ENCODE data around the gene HOXB3. TPM values are rescaled to one million over a fixed set of nuclear protein-coding genes. Genes with fewer than 3 reads are reported as not detected.

HOXB3 gene
- total RNA-seq, 1 experiment from 2014 or later, result not detected

DNA sequence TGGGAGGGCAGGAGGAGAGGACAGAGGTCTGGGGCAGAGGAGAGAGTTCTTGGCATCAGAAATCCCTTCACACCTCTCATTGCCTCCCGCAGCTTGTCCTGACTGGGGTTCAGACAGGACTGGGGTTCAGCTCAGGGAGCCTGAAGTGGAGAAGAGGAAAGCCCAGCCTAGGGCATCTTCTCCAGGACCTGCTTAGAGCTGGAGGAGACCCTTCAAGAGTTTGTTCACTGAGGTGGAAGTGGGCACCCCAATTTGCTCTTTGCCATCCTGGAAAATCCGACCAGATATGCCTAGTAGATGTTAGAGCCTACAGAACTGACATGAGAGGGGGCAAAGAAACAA is 2.0 kb downstream of the HOXB3 start:
- Histone ChIP-seq H4K8ac (replicated peaks; ENCODE audit: insufficient read length, low read depth, low read length) (no peak overlapping the region), H3K4me2 (ENCODE audit: insufficient read depth, insufficient read length, low read length) (no peak overlapping the region), H2BK5ac (ENCODE audit: insufficient read length, low read length) (no peak overlapping the region), H2AFZ (ENCODE audit: low read length) (no peak overlapping the region), H3K79me1 (ENCODE audit: insufficient read depth, low read depth, low read length, poor library complexity, severe bottlenecking) (no peaks in the 10 kb centered on the region), H2AK5ac (ENCODE audit: insufficient read length, low read length) (no peak overlapping the region), H4K20me1 (ENCODE audit: control insufficient read depth, insufficient read depth, insufficient read length) (no peaks in the 10 kb centered on the region), H2BK15ac (ENCODE audit: low read depth, low read length) (no peak overlapping the region), H3K56ac (ENCODE audit: insufficient read length, low read depth, low read length) (no peak overlapping the region), H3K9me3 (ENCODE audit: control insufficient read depth, low read depth, low read length) (no peaks in the 10 kb centered on the region), H3K27me3 (ENCODE audit: insufficient read depth, low read length) (peaks cover 100% of the 10 kb centered on the region), H3K14ac (ENCODE audit: insufficient read depth, low read length) (no peak overlapping the region), H3K23me2 (ENCODE audit: insufficient read length, low read depth, low read length, poor library complexity, severe bottlenecking) (peaks cover 3% of the 10 kb centered on the region), H3T11ph (ENCODE audit: low read length) (no peak overlapping the region), H3K9ac (ENCODE audit: extremely low read depth, insufficient read length, low read length) (no peak overlapping the region), H4K5ac (ENCODE audit: insufficient read length, low read depth, low read length) (no peak overlapping the region), H3K4me1 (ENCODE audit: insufficient read depth, low read length) (no peaks in the 10 kb centered on the region), H2BK120ac (ENCODE audit: low read depth, low read length, poor library complexity, severe bottlenecking) (no peak overlapping the region), H4K91ac (ENCODE audit: insufficient read length, low read depth, low read length) (no peak overlapping the region), H3K18ac (ENCODE audit: insufficient read length, low read depth, low read length) (no peak overlapping the region), H3K27ac (ENCODE audit: insufficient read length, low read depth, low read length) (no peak overlapping the region), H3K23ac (ENCODE audit: insufficient read length, low read depth, low read length) (no peak overlapping the region), H3K4ac (ENCODE audit: low read depth, low read length) (no peak overlapping the region), H2BK12ac (ENCODE audit: insufficient read length, low read depth, low read length) (no peak overlapping the region), H2BK20ac (ENCODE audit: low read depth, low read length, poor library complexity, severe bottlenecking) (no peak overlapping the region), H3K79me2 (ENCODE audit: insufficient read depth, low read length) (no peaks in the 10 kb centered on the region)
- TF ChIP-seq CTCF (conservative IDR thresholded peaks at IDR 0.05), result no peak
- Mint-ChIP-seq H3K27ac (no peak overlapping the region), H3K4me1 (peaks cover 13 to 27% of the 10 kb centered on the region in 2 experiments), H3K36me3 (ENCODE audit: insufficient read depth in 1 of 3, low read depth in 3 of 3) (no peaks in the 10 kb centered on the region; a peak in 1 of 7 replicates), H3K9me3 (peaks cover 7 to 14% of the 10 kb centered on the region in 2 experiments; a peak in 3 of 5 replicates), H3K4me3 (no peak overlapping the region), H3K27me3 (ENCODE audit: low read depth) (peaks cover 100% of the 10 kb centered on the region)
- WGBS (ENCODE audit: extremely low coverage, insufficient read length, low lambda C conversion rate), result no CpG with 5 or more reads among the region's 2 CpGs
- no peak for DNase-seq
